ENCODE results near the gene NEU4.

DNA sequence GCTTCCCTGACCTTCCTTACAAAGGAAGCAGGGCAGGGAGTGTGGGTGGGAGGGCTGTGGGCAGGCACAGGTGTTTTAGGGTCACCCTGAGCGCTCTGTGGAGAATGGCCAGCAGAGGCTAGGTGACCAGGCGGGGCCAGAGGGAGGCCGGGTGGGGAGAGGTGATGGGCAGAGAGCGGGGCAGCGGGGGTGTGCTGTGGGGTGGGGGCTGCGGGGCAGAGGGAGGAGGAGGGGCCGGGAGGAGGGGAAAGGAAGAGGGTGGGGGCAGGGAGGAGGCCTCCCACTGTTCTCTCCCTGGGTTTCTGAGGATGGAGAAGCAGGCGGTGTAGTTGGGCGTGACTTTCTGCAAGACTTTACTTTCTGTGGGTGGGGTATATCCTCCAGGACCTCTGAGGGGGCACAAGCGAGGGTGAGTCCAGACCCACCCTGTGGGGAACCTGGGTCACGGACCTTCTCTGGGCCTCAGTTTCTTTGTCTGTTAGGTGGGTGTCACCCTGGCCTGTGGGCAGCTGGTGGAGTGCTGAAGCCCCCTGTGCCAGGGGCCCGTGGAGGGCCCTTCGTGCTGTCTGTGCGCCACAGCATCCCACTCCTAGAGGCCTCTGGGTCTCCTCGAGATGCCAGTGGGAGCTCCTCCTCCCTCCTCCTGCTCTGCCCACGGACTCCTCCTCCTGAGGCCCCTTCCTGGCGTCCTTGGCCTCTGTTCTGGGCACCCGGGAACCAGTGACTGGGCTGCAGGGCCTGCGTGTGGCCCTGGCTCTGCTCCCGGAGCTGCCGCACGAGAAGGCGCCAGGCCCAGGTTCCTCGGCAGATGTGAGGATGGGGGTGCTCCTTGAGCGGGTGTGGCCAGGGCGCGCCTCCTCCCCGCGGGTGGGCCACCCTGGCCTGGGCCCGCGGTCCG lies 6.3 kb upstream of the NEU4 start:
- no peak for TF ChIP-seq POLR2A (IDR thresholded peaks at IDR 0.05)
- TF ChIP-seq, protein P1, sequence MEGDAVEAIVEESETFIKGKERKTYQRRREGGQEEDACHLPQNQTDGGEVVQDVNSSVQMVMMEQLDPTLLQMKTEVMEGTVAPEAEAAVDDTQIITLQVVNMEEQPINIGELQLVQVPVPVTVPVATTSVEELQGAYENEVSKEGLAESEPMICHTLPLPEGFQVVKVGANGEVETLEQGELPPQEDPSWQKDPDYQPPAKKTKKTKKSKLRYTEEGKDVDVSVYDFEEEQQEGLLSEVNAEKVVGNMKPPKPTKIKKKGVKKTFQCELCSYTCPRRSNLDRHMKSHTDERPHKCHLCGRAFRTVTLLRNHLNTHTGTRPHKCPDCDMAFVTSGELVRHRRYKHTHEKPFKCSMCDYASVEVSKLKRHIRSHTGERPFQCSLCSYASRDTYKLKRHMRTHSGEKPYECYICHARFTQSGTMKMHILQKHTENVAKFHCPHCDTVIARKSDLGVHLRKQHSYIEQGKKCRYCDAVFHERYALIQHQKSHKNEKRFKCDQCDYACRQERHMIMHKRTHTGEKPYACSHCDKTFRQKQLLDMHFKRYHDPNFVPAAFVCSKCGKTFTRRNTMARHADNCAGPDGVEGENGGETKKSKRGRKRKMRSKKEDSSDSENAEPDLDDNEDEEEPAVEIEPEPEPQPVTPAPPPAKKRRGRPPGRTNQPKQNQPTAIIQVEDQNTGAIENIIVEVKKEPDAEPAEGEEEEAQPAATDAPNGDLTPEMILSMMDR (IDR thresholded peaks at IDR 0.05) = no peak

Measured in testis (tissue), 2 donors.